GM23338 (cell line): ENCODE results near the gene RNF166. TPM values are rescaled to one million over a fixed set of nuclear protein-coding genes. Genes with fewer than 3 reads are reported as not detected.
A peak's percentile ranks its signal among the peaks of the same experiment; 100 is the strongest.

ENCODE experiments used
- ATAC-seq: fragments of 200-7000 bp; cut with Tn5 transposase; 3 replicates; pipeline ENCODE4 v1.9.1; 2020
- DNase-seq: peaks from one replicate; pipeline ENCODE4 v3.0.0-alpha.2; 2015; ENCODE audit warnings: low spot score
- H2AFZ ChIP-seq: fragments of 200-600 bp; sonication (generic); 2 replicates; pipeline ENCODE4 v1.8.0; 2016; ENCODE audit warnings: antibody characterized with exemption, mild to moderate bottlenecking, moderate library complexity
- H3F3A ChIP-seq: fragments of 200-600 bp; sonication (generic); replicated peaks from 2 replicates; pipeline ENCODE4 v1.8.0; 2017; ENCODE audit warnings: antibody characterized with exemption, mixed run types, low read depth
- H3K27ac ChIP-seq: fragments of 200-600 bp; sonication (generic); 2 replicates; pipeline ENCODE4 v1.6.1; 2016; ENCODE audit warnings: low read depth
- H3K27me3 ChIP-seq: fragments of 200-600 bp; sonication (generic); 2 replicates; pipeline ENCODE4 v1.8.0; 2016; ENCODE audit warnings: mild to moderate bottlenecking, mixed run types, moderate library complexity; ENCODE audit not compliant: insufficient read depth
- H3K36me3 ChIP-seq: fragments of 200-600 bp; sonication (generic); 2 replicates; pipeline ENCODE4 v1.8.0; 2016; ENCODE audit warnings: mild to moderate bottlenecking; ENCODE audit not compliant: insufficient read depth
- H3K4me1 ChIP-seq: fragments of 200-600 bp; sonication (generic); 2 replicates; pipeline ENCODE4 v1.8.0; 2016; ENCODE audit warnings: mild to moderate bottlenecking, moderate library complexity; ENCODE audit not compliant: insufficient read depth
- H3K4me2 ChIP-seq: fragments of 200-600 bp; sonication (generic); 2 replicates; pipeline ENCODE4 v1.7.1; 2017; ENCODE audit warnings: mixed run types
- H3K4me3 ChIP-seq: fragments of 200-600 bp; sonication (generic); 2 replicates; pipeline ENCODE4 v1.6.1; 2016; ENCODE audit warnings: mixed run types
- H3K79me2 ChIP-seq: fragments of 200-600 bp; sonication (generic); replicated peaks from 2 replicates; pipeline ENCODE4 v1.8.0; 2017; ENCODE audit warnings: mild to moderate bottlenecking; ENCODE audit not compliant: insufficient read depth
- H3K9me2 ChIP-seq: fragments of 200-600 bp; sonication (generic); 2 replicates; pipeline ENCODE4 v1.8.0; 2017; ENCODE audit not compliant: insufficient read depth
- H4K20me1 ChIP-seq: fragments of 200-600 bp; sonication (generic); replicated peaks from 2 replicates; pipeline ENCODE4 v1.8.0; 2017; ENCODE audit warnings: mild to moderate bottlenecking; ENCODE audit not compliant: insufficient read depth
- H3K27ac Mint-ChIP-seq: 2 replicates; pipeline ENCODE4 v1.8.0; 2020; ENCODE audit warnings: inconsistent platforms, mild to moderate bottlenecking, moderate library complexity, mixed read lengths
- H3K27me3 Mint-ChIP-seq: 3 replicates; pipeline ENCODE4 v1.8.0; 2022; ENCODE audit warnings: low read depth, mild to moderate bottlenecking, moderate library complexity, mixed read lengths, inconsistent platforms; ENCODE audit not compliant: insufficient read depth, poor library complexity
- H3K36me3 Mint-ChIP-seq: 3 replicates; pipeline ENCODE4 v1.8.0; 2021; ENCODE audit warnings: low read depth, mild to moderate bottlenecking, inconsistent platforms, moderate library complexity, mixed read lengths
- H3K4me1 Mint-ChIP-seq: 3 replicates; pipeline ENCODE4 v1.8.0; 2020; ENCODE audit warnings: mild to moderate bottlenecking, inconsistent platforms, mixed read lengths
- H3K4me3 Mint-ChIP-seq: 3 replicates; pipeline ENCODE4 v1.8.0; 2021; ENCODE audit warnings: moderate library complexity, mild to moderate bottlenecking, inconsistent platforms, mixed read lengths
- H3K9me3 Mint-ChIP-seq: 3 replicates; pipeline ENCODE4 v1.8.0; 2020; ENCODE audit warnings: moderate library complexity, mild to moderate bottlenecking, inconsistent platforms, mixed read lengths
- CTCF ChIP-seq, 2 experiments: fragments of 200-600 bp in 1 of 2; sonication (generic) in 1 of 2; conservative IDR thresholded peaks; 2 replicates each; pipeline versions ENCODE4 v1.5.1 to v1.6.1; 2016 to 2017; ENCODE audit warnings: antibody characterized with exemption in 2 of 2, low read depth in 2 of 2, mild to moderate bottlenecking in 2 of 2, moderate library complexity in 1 of 2
- POLR2AphosphoS5 ChIP-seq: IDR thresholded peaks from 2 replicates; pipeline ENCODE4 v1.6.1; 2016; ENCODE audit warnings: antibody characterized with exemption, low read depth
- STAT1 ChIP-seq: IDR thresholded peaks from one replicate; pipeline ENCODE4 v1.6.1; 2016; ENCODE audit warnings: antibody characterized with exemption; ENCODE audit not compliant: unreplicated experiment
- ZNF114 ChIP-seq: fragments of 250-450 bp; sonication (Bioruptor Pico); IDR thresholded peaks from 2 replicates; pipeline ENCODE4 v1.5.0; 2020; ENCODE audit warnings: mild to moderate bottlenecking, moderate library complexity
- ZNF462 ChIP-seq: fragments of 250-450 bp; sonication (Bioruptor Pico); IDR thresholded peaks from 2 replicates; pipeline ENCODE4 v1.5.0; 2020; ENCODE audit warnings: mild to moderate bottlenecking, moderate library complexity
- polyA plus RNA-seq: library from polyadenylated mRNA; unstranded; fragments of >200 nt; fragmentation: Nextera tagmentation; extraction: Ambion mirVana; gene quantifications from 2 replicates; pipeline ENCODE4 v1.2.1, GENCODE V29; 2016
- total RNA-seq: library from RNA; depleted of rRNA; stranded (reverse); fragments of >200 nt; shearing (Covaris generic); gene quantifications from 2 replicates; pipeline ENCODE4 v1.2.3, GENCODE V29; 2014

RNF166 gene
- total and polyA plus RNA-seq, 2 experiments from 2014 or later, result 24.9 to 43.4 TPM

- no peak overlapping the region for H2AFZ ChIP-seq
- peak; percentile 46 for DNase-seq
- no peak overlapping the region for H3K4me3 Mint-ChIP-seq
- H3K36me3 Mint-ChIP-seq, result peaks cover 15% of the 10 kb centered on the region; the same call in 2 of the 3 replicates
- no peaks in the 10 kb centered on the region for H3K9me3 Mint-ChIP-seq
- H3K4me2 ChIP-seq, result no peak overlapping the region
- H3K4me1 Mint-ChIP-seq, result no peaks in the 10 kb centered on the region
- H3K27ac ChIP-seq, result no peak overlapping the region
- H3K79me2 ChIP-seq, result no peaks in the 10 kb centered on the region
- H4K20me1 ChIP-seq, result no peaks in the 10 kb centered on the region
- H3K4me1 ChIP-seq, result no peaks in the 10 kb centered on the region
- no peaks in the 10 kb centered on the region for H3F3A ChIP-seq
- H3K4me3 ChIP-seq, result no peak overlapping the region
- TF ChIP-seq POLR2AphosphoS5, result no peak
- no peak for TF ChIP-seq ZNF114 (CRISPR knock-in tag)
- TF ChIP-seq STAT1, result no peak
- TF ChIP-seq ZNF462 (CRISPR knock-in tag), result no peak
- peak in 1 of 2 experiments; percentile 28; a peak in 2 of 4 replicates for TF ChIP-seq CTCF (conservative IDR thresholded peaks at IDR 0.05; ENCODE audit: low read depth in 2 of 2)
- ATAC-seq, result peak; percentile 64
- H3K27me3 Mint-ChIP-seq, result peaks cover 19% of the 10 kb centered on the region
- no peaks in the 10 kb centered on the region for H3K9me2 ChIP-seq
- no peaks in the 10 kb centered on the region for H3K27me3 ChIP-seq
- H3K36me3 ChIP-seq, result no peaks in the 10 kb centered on the region
- H3K27ac Mint-ChIP-seq, result no peak overlapping the region
These were observed 16.7 kb upstream of the RNF166 start for GRCh38 chr16:88722784-88723506.
